ENCODE measurements around the gene JARID2. TPM values are rescaled to one million over a fixed set of nuclear protein-coding genes. Genes with fewer than 3 reads are reported as not detected.

Gene JARID2
- total RNA-seq, 6 experiments from 2014 or later: 2.5 to 3.9 (median 3.0) TPM

DNA sequence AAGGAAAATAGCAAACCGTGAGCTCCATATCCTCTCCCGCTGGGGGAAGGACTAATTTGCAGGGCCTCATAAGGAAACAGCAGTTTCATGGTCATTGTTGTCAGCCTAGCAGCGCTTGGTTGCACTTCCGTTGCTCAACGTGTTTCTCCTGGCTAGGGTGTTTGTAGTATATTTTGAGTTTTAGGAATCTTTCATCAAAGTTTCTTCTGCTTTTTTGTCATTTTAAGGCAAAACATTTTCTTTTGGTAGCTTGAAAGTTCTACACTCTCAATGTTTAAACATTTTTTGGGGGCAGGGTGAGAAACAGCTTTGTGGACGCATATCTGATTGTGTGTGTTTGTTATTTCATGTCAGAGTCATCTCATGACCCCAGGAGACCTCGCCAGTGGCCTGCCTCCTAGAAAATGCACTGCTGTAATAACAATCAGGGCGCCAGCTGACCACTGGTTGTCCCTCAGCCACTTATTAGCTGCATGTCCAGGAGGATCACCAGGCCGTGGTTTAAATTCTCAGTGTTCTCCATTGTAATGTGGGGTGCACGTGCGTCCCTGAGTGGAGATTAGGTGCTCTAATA lies 20.6 kb downstream of the JARID2 start:
- H3K4me3 ChIP-seq: no peak overlapping the region
- peak overlapping the region in 1 of 3 donors; percentile 49 for H3K27ac ChIP-seq
- H3K27me3 ChIP-seq: no peaks in the 10 kb centered on the region
- no peaks in the 10 kb centered on the region for H3K36me3 ChIP-seq
- TF ChIP-seq, protein P1, sequence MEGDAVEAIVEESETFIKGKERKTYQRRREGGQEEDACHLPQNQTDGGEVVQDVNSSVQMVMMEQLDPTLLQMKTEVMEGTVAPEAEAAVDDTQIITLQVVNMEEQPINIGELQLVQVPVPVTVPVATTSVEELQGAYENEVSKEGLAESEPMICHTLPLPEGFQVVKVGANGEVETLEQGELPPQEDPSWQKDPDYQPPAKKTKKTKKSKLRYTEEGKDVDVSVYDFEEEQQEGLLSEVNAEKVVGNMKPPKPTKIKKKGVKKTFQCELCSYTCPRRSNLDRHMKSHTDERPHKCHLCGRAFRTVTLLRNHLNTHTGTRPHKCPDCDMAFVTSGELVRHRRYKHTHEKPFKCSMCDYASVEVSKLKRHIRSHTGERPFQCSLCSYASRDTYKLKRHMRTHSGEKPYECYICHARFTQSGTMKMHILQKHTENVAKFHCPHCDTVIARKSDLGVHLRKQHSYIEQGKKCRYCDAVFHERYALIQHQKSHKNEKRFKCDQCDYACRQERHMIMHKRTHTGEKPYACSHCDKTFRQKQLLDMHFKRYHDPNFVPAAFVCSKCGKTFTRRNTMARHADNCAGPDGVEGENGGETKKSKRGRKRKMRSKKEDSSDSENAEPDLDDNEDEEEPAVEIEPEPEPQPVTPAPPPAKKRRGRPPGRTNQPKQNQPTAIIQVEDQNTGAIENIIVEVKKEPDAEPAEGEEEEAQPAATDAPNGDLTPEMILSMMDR (IDR thresholded peaks at IDR 0.05): no peak
- no peak for TF ChIP-seq POLR2A (IDR thresholded peaks at IDR 0.05)
- ATAC-seq (peak; percentile 75 to 81 (median 77)), DNase-seq (no peak)
- intact Hi-C loops (cut with DNase I): no loop called here
- 19% methylated on average over 11 of the region's 11 CpGs for WGBS (ENCODE audit: insufficient coverage, low coverage, low lambda C conversion rate, missing lambda C conversion rate)
- H3K4me1 ChIP-seq: peaks cover 0 to 32% (median 8%) of the 10 kb centered on the region in 4 donors
- H3K9me3 ChIP-seq: no peaks in the 10 kb centered on the region

DNA sequence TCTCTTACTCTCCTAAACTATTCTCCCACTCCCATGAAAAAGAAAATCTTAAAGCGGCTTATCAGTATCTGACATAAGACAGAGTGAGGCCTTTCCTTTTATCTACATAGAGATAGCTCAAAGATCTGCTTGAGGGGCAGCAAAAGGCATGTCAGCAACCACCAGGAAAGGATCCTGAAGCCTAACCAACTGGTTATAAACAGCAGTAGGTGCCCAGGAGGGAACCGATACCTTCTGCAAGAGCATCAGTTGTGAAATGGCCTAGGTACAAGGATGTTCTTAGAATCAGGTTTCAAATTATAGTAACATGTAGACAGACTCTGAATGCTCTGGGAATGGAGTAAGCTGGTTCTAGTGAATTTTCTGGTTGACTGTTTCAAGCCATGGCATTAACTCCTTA lies 21.4 kb downstream of the JARID2 start:
- DNase-seq (no peak), ATAC-seq (no peak)
- Histone ChIP-seq H3K4me3 (no peak overlapping the region), H3K27ac (peak overlapping the region in 1 of 3 donors; percentile 4), H3K36me3 (no peaks in the 10 kb centered on the region), H3K27me3 (no peaks in the 10 kb centered on the region), H3K4me1 (peaks cover 0 to 32% (median 8%) of the 10 kb centered on the region in 4 donors), H3K9me3 (no peaks in the 10 kb centered on the region)
- intact Hi-C loops (cut with DNase I): no loop called here
- WGBS (ENCODE audit: insufficient coverage, low coverage, low lambda C conversion rate, missing lambda C conversion rate): 93% methylated on average over 2 of the region's 2 CpGs
- no peak for TF ChIP-seq POLR2A (IDR thresholded peaks at IDR 0.05)
- TF ChIP-seq, protein P1 (IDR thresholded peaks at IDR 0.05): no peak

DNA sequence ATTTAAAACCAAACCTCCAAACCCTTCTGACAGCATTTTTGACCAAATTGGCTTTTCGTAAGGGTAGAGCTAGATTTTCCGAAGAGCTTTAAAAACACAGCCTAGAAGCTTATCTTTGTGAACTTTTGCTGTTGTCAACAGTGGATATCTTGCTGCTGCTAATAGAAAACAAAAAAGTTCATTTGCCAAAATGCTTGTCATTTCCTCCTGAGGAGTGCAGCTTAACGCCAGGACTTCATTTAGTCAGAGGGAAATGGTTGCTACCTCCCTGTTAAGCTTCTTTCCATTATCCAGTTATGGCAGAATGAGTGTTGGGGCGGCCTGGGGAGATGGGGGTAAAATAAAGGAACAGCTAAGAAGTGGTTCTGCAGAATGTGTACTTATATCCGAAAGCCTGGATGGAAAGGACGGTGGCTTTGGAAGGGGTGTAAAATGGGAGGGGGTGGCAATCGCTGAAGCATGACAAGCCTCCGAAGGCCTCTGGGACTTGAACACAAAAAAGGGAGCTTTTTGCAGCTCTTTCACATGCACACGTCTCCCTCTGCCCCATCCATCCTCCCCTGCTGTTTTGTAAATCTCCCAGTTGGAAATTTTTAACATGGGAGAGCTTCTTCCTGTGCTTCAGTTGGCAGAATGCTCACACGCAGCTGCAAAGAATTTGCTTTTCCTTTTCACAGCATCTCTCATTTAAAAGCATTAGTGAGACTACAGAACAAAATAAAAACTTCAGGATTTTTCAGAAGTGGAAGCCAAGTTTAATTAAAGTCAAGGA lies 22.5 kb downstream of the JARID2 start:
- TF ChIP-seq POLR2A (IDR thresholded peaks at IDR 0.05): no peak
- TF ChIP-seq, protein P1 (IDR thresholded peaks at IDR 0.05): no peak
- H3K4me1 ChIP-seq: peaks cover 0 to 32% (median 8%) of the 10 kb centered on the region in 4 donors
- peak overlapping the region in 1 of 3 donors; percentile 2 for H3K27ac ChIP-seq
- 57% methylated on average over 9 of the region's 10 CpGs for WGBS (ENCODE audit: insufficient coverage, low coverage, low lambda C conversion rate, missing lambda C conversion rate)
- intact Hi-C loops (cut with DNase I): no loop called here
- peak in 2 of 4 donors; percentile 6 to 9 for ATAC-seq
- H3K36me3 ChIP-seq: no peaks in the 10 kb centered on the region
- H3K4me3 ChIP-seq: no peak overlapping the region
- no peaks in the 10 kb centered on the region for H3K9me3 ChIP-seq
- no peaks in the 10 kb centered on the region for H3K27me3 ChIP-seq
- DNase-seq: no peak

DNA sequence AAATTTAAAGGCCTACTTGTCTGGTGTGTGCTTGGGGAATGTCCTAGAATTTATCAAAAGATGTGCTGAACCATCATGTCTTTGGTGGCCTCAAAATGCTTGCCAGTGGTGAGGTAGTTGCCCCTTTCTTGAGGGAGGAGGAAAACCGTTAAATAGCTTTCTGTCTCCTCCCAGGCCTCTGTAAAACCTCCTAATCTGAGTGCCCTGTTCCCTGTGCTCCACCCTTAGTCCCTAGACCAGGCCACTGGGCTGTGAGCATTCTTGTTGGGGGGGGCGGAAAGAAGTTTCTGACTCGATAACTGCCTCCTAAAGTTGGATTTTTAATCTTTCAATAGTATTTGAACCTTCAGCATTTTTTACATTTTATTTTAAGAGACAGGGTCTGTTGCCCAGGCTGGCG lies 23.1 kb downstream of the JARID2 start:
- Histone ChIP-seq H3K27me3 (no peaks in the 10 kb centered on the region), H3K4me1 (peaks cover 0 to 32% (median 8%) of the 10 kb centered on the region in 4 donors), H3K36me3 (no peaks in the 10 kb centered on the region), H3K4me3 (no peak overlapping the region), H3K27ac (peak overlapping the region in 1 of 3 donors; percentile 2), H3K9me3 (no peaks in the 10 kb centered on the region)
- no peak for DNase-seq
- intact Hi-C loops (cut with DNase I): no loop called here
- TF ChIP-seq, protein P1 (IDR thresholded peaks at IDR 0.05): no peak
- TF ChIP-seq POLR2A (IDR thresholded peaks at IDR 0.05): no peak
- 72% methylated on average over 4 of the region's 4 CpGs for WGBS (ENCODE audit: insufficient coverage, low coverage, low lambda C conversion rate, missing lambda C conversion rate)
- ATAC-seq: no peak
